ENCODE data around the gene TDRD10.

The TDRD10 gene

DNA sequence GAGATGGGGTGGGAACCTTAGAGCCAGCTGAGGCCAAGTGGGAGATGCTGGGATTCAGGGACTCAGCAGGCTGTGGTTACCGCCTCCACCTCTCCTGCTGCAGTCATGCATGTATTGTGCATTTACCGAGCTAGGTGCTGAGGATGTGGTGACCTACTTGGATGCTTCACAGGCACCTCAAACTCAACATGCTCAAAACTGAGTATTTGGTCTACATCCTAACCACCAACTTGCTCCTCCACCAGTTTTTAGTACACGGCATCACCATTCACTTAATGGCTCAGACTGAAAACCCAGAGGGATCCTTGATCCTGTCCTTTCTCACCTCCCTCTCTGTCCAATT is 71.1 kb downstream of the TDRD10 start:
- TF ChIP-seq FOXP2 (optimal IDR thresholded peaks at IDR 0.05; ENCODE audit: borderline replicate concordance, extremely low read depth, extremely low read length, insufficient read depth) (no peak), POLR2AphosphoS5 (IDR thresholded peaks at IDR 0.05; ENCODE audit: low read depth, low read length) (no peak), TAF1 (IDR thresholded peaks at IDR 0.05; ENCODE audit: borderline replicate concordance, insufficient read depth, low read length) (no peak), SIN3A (IDR thresholded peaks at IDR 0.05; ENCODE audit: borderline replicate concordance, insufficient read depth, low read length) (no peak)
- TF ChIP-seq, protein P1, sequence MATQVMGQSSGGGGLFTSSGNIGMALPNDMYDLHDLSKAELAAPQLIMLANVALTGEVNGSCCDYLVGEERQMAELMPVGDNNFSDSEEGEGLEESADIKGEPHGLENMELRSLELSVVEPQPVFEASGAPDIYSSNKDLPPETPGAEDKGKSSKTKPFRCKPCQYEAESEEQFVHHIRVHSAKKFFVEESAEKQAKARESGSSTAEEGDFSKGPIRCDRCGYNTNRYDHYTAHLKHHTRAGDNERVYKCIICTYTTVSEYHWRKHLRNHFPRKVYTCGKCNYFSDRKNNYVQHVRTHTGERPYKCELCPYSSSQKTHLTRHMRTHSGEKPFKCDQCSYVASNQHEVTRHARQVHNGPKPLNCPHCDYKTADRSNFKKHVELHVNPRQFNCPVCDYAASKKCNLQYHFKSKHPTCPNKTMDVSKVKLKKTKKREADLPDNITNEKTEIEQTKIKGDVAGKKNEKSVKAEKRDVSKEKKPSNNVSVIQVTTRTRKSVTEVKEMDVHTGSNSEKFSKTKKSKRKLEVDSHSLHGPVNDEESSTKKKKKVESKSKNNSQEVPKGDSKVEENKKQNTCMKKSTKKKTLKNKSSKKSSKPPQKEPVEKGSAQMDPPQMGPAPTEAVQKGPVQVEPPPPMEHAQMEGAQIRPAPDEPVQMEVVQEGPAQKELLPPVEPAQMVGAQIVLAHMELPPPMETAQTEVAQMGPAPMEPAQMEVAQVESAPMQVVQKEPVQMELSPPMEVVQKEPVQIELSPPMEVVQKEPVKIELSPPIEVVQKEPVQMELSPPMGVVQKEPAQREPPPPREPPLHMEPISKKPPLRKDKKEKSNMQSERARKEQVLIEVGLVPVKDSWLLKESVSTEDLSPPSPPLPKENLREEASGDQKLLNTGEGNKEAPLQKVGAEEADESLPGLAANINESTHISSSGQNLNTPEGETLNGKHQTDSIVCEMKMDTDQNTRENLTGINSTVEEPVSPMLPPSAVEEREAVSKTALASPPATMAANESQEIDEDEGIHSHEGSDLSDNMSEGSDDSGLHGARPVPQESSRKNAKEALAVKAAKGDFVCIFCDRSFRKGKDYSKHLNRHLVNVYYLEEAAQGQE (IDR thresholded peaks at IDR 0.05; ENCODE audit: insufficient read depth in 1 of 2, low read depth in 2 of 2, low read length in 2 of 2) = no peak

DNA sequence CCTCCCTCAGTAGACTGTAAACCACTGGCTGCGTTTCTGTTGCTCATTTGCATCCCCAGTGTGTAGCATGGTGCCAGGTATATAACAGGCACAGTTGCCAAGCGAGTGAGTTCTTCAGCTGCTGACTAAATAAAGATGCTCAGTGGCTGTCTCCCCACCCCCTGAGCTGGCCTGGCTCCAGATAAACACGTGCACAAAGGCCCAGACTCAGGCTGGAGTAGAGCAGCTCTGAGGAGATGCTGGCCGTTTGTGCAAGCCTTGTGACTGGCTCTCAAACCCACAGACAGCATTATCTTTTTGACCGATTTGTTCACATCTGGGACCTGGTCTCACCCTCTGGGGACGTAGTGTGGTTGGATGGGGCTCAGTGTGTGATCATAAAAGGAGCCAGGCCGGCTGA is 72.7 kb downstream of the TDRD10 start:
- TF ChIP-seq SIN3A (IDR thresholded peaks at IDR 0.05; ENCODE audit: borderline replicate concordance, insufficient read depth, low read length) = no peak

DNA sequence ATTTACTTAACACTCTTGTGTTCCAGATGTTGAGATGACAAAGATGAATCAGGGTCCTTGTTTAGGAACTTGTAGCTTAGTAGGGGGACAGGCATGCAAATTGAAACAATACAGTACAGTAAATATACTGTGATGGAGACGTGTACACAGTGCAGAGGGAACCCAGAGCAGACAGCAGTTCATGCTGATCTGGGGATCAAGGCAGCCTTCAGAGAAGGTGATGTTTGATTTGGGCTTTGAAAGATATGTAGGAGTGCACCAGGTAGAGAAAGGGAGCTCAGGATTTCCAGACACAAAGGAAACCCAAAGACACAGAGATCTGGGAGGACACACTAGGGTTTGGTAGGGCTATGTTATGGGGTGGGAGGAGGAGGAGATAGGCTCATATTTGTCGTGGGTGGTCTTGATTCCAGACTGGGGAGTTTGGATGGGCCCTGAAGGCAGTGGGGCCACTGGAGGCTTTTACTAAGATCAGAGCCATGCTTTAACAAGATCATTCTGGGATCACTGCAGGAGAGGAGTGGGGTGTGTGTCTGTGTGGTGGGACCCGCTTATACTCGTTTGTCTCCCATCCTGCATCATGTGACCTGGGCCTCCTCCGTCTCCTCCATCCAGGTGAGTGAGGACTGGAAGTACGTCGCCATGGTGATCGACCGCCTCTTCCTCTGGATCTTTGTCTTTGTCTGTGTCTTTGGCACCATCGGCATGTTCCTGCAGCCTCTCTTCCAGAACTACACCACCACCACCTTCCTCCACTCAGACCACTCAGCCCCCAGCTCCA is 73.3 kb downstream of the TDRD10 start:
- TF ChIP-seq SIN3A (IDR thresholded peaks at IDR 0.05; ENCODE audit: borderline replicate concordance, insufficient read depth, low read length) = no peak
- TF ChIP-seq FOXP2 (optimal IDR thresholded peaks at IDR 0.05; ENCODE audit: borderline replicate concordance, extremely low read depth, extremely low read length, insufficient read depth) = no peak
- TF ChIP-seq, protein P1 (IDR thresholded peaks at IDR 0.05; ENCODE audit: insufficient read depth in 1 of 2, low read depth in 2 of 2, low read length in 2 of 2) = no peak
- TF ChIP-seq TAF1 (IDR thresholded peaks at IDR 0.05; ENCODE audit: borderline replicate concordance, insufficient read depth, low read length) = no peak
- TF ChIP-seq POLR2AphosphoS5 (IDR thresholded peaks at IDR 0.05; ENCODE audit: low read depth, low read length) = no peak; the same call in 1 of the 2 replicates

DNA sequence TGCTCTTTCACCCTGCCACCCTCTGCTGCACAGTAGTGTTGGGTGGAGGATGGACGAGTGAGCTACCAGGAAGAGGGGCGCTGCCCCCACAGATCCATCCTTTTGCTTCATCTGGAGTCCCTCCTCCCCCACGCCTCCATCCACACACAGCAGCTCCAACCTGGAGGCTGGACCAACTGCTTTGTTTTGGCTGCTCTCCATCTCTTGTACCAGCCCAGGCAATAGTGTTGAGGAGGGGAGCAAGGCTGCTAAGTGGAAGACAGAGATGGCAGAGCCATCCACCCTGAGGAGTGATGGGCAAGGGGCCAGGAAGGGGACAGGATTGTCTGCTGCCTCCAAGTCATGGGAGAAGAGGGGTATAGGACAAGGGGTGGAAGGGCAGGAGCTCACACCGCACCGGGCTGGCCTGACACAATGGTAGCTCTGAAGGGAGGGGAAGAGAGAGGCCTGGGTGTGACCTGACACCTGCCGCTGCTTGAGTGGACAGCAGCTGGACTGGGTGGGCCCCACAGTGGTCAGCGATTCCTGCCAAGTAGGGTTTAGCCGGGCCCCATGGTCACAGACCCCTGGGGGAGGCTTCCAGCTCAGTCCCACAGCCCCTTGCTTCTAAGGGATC is 74.0 kb downstream of the TDRD10 start:
- TF ChIP-seq POLR2AphosphoS5 (IDR thresholded peaks at IDR 0.05; ENCODE audit: low read depth, low read length) (no peak), FOXP2 (optimal IDR thresholded peaks at IDR 0.05; ENCODE audit: borderline replicate concordance, extremely low read depth, extremely low read length, insufficient read depth) (no peak), SIN3A (IDR thresholded peaks at IDR 0.05; ENCODE audit: borderline replicate concordance, insufficient read depth, low read length) (no peak), TAF1 (IDR thresholded peaks at IDR 0.05; ENCODE audit: borderline replicate concordance, insufficient read depth, low read length) (no peak)
- TF ChIP-seq, protein P1 (IDR thresholded peaks at IDR 0.05; ENCODE audit: insufficient read depth in 1 of 2, low read depth in 2 of 2, low read length in 2 of 2) = no peak

DNA sequence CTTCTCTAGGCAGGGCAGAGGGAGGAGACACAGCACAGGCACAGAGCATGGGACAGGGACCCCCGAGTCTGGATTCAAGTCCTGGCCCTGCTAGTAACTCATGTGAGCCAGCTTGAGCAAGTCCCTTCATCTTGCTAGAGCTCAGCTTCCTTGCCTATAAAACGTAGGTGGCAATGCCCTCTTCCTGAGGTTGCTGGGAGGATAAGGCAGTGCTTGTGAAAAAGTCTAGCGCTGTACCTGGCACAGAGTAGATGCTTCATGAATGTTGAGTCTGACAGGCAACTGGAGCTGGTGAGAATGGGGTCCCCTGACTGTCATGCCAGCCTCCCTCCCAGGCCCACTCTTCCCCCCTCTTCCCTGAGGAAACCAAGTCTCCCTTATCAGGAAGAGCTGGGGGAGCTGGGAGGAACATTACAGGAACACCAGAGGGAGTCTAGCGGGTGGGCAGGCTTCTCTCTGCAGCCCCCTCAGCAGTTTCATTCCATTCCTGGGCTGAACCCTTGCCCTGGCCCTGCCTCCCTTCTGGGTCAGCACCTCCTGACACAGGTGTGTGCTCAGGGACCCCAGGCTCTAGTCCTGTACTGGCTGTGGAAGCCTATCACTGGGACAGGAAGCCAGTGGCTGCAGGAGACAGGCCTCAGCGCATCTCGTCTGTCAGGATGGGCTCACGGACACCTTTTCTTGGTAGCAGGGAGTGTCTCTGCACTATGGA is 75.5 kb downstream of the TDRD10 start:
- TF ChIP-seq SIN3A (IDR thresholded peaks at IDR 0.05; ENCODE audit: borderline replicate concordance, insufficient read depth, low read length) (no peak), FOXP2 (optimal IDR thresholded peaks at IDR 0.05; ENCODE audit: borderline replicate concordance, extremely low read depth, extremely low read length, insufficient read depth) (no peak), POLR2AphosphoS5 (IDR thresholded peaks at IDR 0.05; ENCODE audit: low read depth, low read length) (no peak; the same call in 1 of the 2 replicates), TAF1 (IDR thresholded peaks at IDR 0.05; ENCODE audit: borderline replicate concordance, insufficient read depth, low read length) (no peak)
- TF ChIP-seq, protein P1 (IDR thresholded peaks at IDR 0.05; ENCODE audit: insufficient read depth in 1 of 2, low read depth in 2 of 2, low read length in 2 of 2) = no peak
